ENCODE measurements around the gene USP27X. TPM values are rescaled to one million over a fixed set of nuclear protein-coding genes. Genes with fewer than 3 reads are reported as not detected.

The USP27X gene
- total RNA-seq, 1 donor from 2014 or later = 1.4 TPM

- DNase-seq (ENCODE audit: low read depth) = peak; percentile 66
These were observed 5.1 kb downstream of the USP27X start for GRCh38 chrX:49884290-49884862.

GRCh38 chrX:49892542-49892941, 13.3 kb downstream of the USP27X start:
- DNase-seq (ENCODE audit: low read depth) = no peak

GRCh38 chrX:49896951-49897350, 17.7 kb downstream of the USP27X start:
- no peak for DNase-seq (ENCODE audit: low read depth)

GRCh38 chrX:49901048-49901447, 21.8 kb downstream of the USP27X start:
- no peak for DNase-seq (ENCODE audit: low read depth)

- DNase-seq (ENCODE audit: low read depth) = no peak
These were observed 31.1 kb downstream of the USP27X start for GRCh38 chrX:49910344-49910743.

- DNase-seq (ENCODE audit: low read depth) = no peak
These were observed 32.8 kb downstream of the USP27X start for GRCh38 chrX:49912086-49912485.

- peak; percentile 56 for DNase-seq (ENCODE audit: low read depth)
These were observed 33.6 kb downstream of the USP27X start for GRCh38 chrX:49912861-49913260.

GRCh38 chrX:49915361-49916222, 36.3 kb downstream of the USP27X start:
- peak; percentile 62 for DNase-seq (ENCODE audit: low read depth)

GRCh38 chrX:49919617-49920016, 40.3 kb downstream of the USP27X start:
- peak; percentile 28 for DNase-seq (ENCODE audit: low read depth)

GRCh38 chrX:49921109-49921508, 41.8 kb downstream of the USP27X start:
- no peak for DNase-seq (ENCODE audit: low read depth)

GRCh38 chrX:49922291-49923241, 43.3 kb downstream of the USP27X start, which contains the start of gene CLCN5:
Gene CLCN5 (plus strand): TSS chrX:49922596. CDS start chrX:49925299, 2,703 bp downstream.
- DNase-seq (ENCODE audit: low read depth) = peak; percentile 94

- DNase-seq (ENCODE audit: low read depth) = no peak
These were observed 45.9 kb downstream of the USP27X start for GRCh38 chrX:49925176-49925575.

GRCh38 chrX:49930039-49930438, 50.8 kb downstream of the USP27X start:
- DNase-seq (ENCODE audit: low read depth) = peak; percentile 42

Other genes with a start within 250 kb of the USP27X start
- not detected in 2 replicates for gene PAGE1, start 183.5 kb upstream of the USP27X start, total RNA-seq
- gene PAGE4, start 50.2 kb upstream of the USP27X start, total RNA-seq = not detected in 2 replicates
- gene CLCN5, start 43.1 kb downstream of the USP27X start, total RNA-seq = 41.9 and 55.1 TPM in 2 replicates

All from myocyte (in vitro differentiated cells).